Measurements from ENCODE around the gene C11orf52. TPM values are rescaled to one million over a fixed set of nuclear protein-coding genes. Genes with fewer than 3 reads are reported as not detected.

C11orf52 gene
- total RNA-seq, 1 donor from 2014 or later: 1.8 TPM

DNA sequence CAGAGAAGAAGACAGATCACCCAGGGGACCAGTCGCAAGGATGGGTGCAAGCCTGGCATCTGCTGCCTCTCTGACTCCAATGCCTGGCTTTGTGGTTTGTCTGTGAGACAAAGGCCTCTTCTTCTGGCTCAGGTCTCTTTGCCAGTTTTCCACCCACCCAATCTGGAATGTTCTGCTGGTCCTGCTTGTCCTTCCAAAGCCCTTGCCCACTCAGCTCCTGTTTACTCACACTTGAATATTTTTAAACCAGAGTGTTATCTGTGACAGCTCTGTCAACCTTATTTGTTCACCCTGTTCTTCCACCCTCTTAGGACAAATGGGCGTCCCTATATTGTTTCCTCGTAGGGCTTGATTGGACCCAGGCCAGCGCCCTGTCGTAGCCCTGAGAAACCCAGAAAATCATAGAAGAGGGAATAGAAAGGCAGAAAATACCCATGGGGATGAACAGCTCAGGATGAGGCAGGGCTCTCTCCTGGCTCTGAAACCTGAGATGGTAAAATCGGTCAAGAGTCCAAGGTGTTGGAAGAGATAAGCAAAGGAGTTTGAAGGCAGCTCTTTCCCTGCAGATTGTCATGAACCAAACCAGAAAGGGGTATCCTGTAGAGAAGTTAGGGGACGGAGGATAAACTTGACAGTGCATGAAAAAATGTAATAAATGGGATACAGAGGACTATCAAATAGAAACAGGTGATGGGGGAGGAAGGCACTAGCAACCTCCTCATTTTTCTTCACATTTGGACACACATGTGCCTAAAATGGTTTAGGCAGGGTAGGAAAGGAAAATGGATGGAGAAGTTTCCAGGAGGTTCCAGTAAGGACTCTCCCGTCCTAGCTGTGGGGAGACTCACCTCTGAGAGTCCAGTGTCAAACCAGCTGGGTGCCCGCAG, 7.8 kb upstream of the C11orf52 start:
- Mint-ChIP-seq H3K4me1 (ENCODE audit: unreplicated experiment) (peaks cover 22% of the 10 kb centered on the region), H3K9me3 (no peaks in the 10 kb centered on the region), H3K27me3 (peaks cover 4% of the 10 kb centered on the region), H3K4me3 (no peak overlapping the region), H3K27ac (no peak overlapping the region), H3K36me3 (no peaks in the 10 kb centered on the region)
- TF ChIP-seq, protein P1, sequence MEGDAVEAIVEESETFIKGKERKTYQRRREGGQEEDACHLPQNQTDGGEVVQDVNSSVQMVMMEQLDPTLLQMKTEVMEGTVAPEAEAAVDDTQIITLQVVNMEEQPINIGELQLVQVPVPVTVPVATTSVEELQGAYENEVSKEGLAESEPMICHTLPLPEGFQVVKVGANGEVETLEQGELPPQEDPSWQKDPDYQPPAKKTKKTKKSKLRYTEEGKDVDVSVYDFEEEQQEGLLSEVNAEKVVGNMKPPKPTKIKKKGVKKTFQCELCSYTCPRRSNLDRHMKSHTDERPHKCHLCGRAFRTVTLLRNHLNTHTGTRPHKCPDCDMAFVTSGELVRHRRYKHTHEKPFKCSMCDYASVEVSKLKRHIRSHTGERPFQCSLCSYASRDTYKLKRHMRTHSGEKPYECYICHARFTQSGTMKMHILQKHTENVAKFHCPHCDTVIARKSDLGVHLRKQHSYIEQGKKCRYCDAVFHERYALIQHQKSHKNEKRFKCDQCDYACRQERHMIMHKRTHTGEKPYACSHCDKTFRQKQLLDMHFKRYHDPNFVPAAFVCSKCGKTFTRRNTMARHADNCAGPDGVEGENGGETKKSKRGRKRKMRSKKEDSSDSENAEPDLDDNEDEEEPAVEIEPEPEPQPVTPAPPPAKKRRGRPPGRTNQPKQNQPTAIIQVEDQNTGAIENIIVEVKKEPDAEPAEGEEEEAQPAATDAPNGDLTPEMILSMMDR (conservative IDR thresholded peaks at IDR 0.05): no peak
- DNase-seq (ENCODE audit: extremely low spot score, unreplicated experiment): no peak

DNA sequence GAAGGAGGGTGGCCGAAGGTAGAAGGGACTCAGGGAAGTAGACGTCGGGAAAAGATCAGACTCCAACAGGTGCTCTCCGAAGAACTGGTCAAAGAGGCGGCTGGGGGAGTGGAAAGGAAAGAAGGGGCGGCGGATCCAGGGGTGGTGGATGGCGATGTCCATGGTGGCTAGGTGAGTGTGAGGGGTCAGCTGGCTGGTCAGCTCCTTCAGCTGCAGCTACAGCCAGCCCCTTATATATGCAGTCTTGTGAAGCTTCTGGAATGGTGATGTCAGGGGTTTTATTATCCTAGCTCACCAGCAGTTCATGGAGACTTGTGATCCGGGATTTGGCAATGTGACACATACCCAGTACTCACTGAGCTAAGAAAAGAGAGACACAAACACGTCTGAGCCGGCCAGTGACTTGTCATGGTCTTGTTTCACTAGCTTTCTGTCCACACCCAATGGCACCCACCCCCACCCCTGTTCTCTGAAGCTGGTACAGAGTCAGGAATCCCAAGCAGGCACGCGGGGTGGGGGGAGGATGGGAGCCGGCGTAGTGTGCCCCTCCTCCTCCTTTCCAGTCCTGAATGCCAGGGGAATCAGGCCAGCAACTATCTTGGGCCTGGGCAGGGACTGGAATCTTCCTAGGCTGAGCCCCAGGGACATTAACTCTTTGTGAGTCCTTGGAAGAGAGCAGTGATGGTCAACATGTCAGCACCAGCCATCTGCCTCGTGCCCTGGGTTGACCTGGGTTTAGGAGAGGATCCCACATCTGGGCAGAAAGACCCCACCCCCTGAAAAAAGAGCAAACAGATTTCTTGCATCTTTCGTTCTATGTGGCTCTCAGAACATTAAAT, 6.9 kb upstream of the C11orf52 start, which contains the start of gene CRYAB:
TSS of gene CRYAB (minus strand) at position 208 of the 839 bp plus-strand sequence. CDS start at position 162, 46 bp downstream.
- no peak for DNase-seq (ENCODE audit: extremely low spot score, unreplicated experiment)
- Mint-ChIP-seq H3K36me3 (no peaks in the 10 kb centered on the region), H3K4me1 (ENCODE audit: unreplicated experiment) (peaks cover 22% of the 10 kb centered on the region), H3K27ac (peak within 1 kb of the TSS; percentile 46), H3K4me3 (no peak within 1 kb of the TSS), H3K9me3 (no peaks in the 10 kb centered on the region), H3K27me3 (peaks cover 4% of the 10 kb centered on the region)
- TF ChIP-seq, protein P1 (conservative IDR thresholded peaks at IDR 0.05): no peak

DNA sequence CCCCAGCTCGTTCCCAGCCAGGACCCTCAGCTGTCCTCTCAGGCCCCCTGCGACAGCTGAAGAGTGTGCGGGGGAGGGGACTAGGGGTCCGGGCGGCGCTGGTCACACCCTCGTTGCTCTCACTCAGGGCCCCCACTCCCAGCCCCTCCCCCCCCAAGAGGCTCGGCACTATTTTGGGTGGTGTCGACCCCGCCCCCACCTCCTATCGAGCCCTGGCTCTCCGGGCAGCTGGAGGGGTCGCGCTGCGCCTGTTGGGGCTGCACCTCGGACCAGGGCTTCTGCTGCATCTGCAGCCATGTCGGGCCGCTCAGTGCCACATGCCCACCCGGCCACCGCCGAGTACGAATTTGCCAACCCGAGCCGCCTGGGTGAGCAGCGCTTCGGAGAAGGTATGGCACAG, 6.2 kb upstream of the C11orf52 start, which contains the start of gene HSPB2:
TSS of gene HSPB2 (plus strand) at position 200 of the 400 bp plus-strand sequence. CDS start at position 296, 96 bp downstream.
- Mint-ChIP-seq H3K4me1 (ENCODE audit: unreplicated experiment) (peaks cover 22% of the 10 kb centered on the region), H3K9me3 (no peaks in the 10 kb centered on the region), H3K27me3 (peaks cover 4% of the 10 kb centered on the region), H3K27ac (peak within 1 kb of the TSS; percentile 46), H3K4me3 (no peak within 1 kb of the TSS), H3K36me3 (no peaks in the 10 kb centered on the region)
- DNase-seq (ENCODE audit: extremely low spot score, unreplicated experiment): no peak
- TF ChIP-seq, protein P1 (conservative IDR thresholded peaks at IDR 0.05): no peak

DNA sequence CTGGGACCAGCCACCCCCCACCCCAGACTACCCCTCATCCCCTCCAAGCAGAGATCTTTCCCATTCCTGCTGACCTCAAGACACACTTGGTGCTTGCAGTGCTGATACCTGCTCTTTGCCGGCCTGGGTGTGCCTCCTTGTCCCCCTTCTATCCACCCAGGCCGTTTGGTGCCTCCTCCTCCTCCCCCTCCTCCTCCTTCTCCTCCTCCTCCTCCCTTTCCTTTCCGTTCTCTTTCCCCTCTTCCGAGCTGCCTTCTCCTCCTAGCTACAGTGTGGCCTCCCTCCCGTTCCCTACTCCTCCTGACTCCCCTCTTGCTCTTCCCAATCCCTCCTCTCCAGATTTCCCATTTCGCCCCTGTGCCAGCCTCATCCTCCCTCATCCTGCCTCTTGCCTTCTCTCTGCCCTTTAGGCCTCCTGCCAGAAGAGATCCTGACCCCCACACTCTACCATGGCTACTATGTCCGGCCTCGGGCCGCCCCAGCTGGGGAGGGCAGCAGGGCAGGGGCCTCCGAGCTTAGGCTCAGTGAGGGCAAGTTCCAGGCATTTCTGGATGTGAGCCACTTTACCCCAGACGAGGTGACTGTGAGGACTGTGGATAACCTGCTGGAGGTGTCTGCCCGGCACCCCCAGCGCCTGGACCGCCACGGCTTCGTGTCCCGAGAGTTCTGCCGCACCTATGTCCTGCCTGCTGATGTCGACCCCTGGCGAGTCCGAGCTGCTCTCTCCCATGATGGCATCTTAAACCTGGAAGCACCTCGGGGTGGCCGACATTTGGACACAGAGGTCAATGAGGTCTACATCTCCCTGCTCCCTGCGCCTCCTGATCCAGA, 5.5 kb upstream of the C11orf52 start:
- TF ChIP-seq, protein P1 (conservative IDR thresholded peaks at IDR 0.05): no peak
- Mint-ChIP-seq H3K27ac (no peak overlapping the region), H3K27me3 (peaks cover 4% of the 10 kb centered on the region), H3K9me3 (no peaks in the 10 kb centered on the region), H3K36me3 (no peaks in the 10 kb centered on the region), H3K4me3 (no peak overlapping the region), H3K4me1 (ENCODE audit: unreplicated experiment) (peaks cover 27% of the 10 kb centered on the region)
- DNase-seq (ENCODE audit: extremely low spot score, unreplicated experiment): no peak

DNA sequence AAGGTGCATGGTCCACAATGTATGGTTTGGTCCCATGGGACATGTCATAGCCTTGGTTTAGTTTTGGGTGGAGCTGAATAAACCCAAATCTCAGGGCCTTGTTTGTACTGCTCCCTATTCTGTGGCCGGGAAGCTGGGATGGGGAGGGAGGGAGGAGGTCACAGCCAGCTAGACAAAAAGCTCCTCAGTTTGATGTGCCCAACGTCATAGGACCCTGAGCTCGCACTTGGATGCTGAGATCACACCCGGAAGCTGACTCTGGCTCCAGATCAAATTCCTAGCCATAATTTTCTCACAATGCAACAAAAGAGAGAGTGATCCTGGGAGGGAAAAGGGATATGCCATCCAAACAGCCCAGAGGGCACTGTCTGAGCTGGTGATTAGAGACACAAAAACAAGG, 4.7 kb upstream of the C11orf52 start:
- no peak for DNase-seq (ENCODE audit: extremely low spot score, unreplicated experiment)
- TF ChIP-seq, protein P1 (conservative IDR thresholded peaks at IDR 0.05): no peak
- H3K27me3 Mint-ChIP-seq: peaks cover 4% of the 10 kb centered on the region
- H3K36me3 Mint-ChIP-seq: no peaks in the 10 kb centered on the region
- H3K27ac Mint-ChIP-seq: no peak overlapping the region
- H3K9me3 Mint-ChIP-seq: no peaks in the 10 kb centered on the region
- H3K4me3 Mint-ChIP-seq: no peak overlapping the region
- peaks cover 33% of the 10 kb centered on the region for H3K4me1 Mint-ChIP-seq (ENCODE audit: unreplicated experiment)
